ENCODE measurements around the gene PPP3CB. TPM values are rescaled to one million over a fixed set of nuclear protein-coding genes. Genes with fewer than 3 reads are reported as not detected.

The PPP3CB gene
- 22.6 and 29.0 TPM in 2 replicates for total RNA-seq

GRCh38 chr10:73495884-73496674 lies at the start of gene PPP3CB:
Gene PPP3CB, minus strand, starts transcription at chr10:73496024. Its CDS starts 135 bp downstream, at chr10:73495889.

GRCh38 chr10:73433538-73433867 lies 62.3 kb downstream of the PPP3CB start, which contains the start of gene MSS51:
Gene MSS51, minus strand, starts transcription at chr10:73433561. Its CDS starts 5,277 bp downstream, at chr10:73428284.

DNA sequence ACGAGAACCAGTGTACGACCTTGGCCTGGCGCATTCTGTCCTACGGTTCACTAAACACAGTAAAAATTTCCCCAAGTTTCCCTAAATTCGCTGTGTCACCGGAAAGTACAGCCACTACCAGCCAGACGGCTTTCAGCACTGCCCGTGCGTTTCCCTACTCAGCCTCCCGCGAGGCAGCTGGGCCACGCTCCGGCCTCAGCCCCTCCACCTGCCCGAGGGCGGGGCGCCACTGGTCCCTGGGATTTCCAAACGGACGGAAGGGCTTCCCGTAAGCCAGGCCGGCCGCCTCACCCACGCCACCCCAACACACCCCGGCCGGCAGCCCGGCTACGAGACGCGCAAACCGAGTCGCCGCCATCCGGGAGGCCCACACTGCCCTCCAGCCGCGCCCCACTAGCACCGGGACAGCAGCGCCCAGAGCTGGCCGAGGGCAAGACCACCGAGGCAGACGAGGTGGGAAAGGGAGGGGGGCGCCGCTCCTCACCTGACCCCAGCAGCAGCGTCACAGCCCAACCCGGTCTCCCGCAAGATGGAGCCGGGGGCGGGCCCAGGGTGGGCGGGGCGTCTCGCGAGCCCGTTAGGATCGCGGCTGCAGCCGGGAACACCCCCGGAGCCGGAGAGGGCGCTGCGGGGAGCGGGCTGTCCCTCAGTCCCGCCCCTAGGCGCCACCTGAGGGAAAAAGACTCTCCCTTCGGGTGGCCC lies 82.1 kb downstream of the PPP3CB start, which contains the start of gene ANXA7:
Gene ANXA7, minus strand, starts transcription at position 531 of the 702 bp plus-strand sequence. CDS start 13,202 bp downstream, outside the sequence.

Other genes with a start within 250 kb of the PPP3CB start
- gene DNAJC9, start 248.8 kb downstream of the PPP3CB start, total RNA-seq, result 21.7 and 65.8 TPM in 2 replicates
- 56.4 and 70.5 TPM in 2 replicates for gene MRPS16, start 243.4 kb downstream of the PPP3CB start, total RNA-seq
- gene CFAP70, start 137.2 kb downstream of the PPP3CB start, total RNA-seq, result 0.38 and 2.3 TPM in 2 replicates
- gene ANXA7, start 82.0 kb downstream of the PPP3CB start, total RNA-seq, result 102 and 124 TPM in 2 replicates
- 1.2 and 2.3 TPM in 2 replicates for gene MSS51, start 62.5 kb downstream of the PPP3CB start, total RNA-seq
- gene USP54, start 95.3 kb upstream of the PPP3CB start, total RNA-seq, result 6.1 and 6.8 TPM in 2 replicates
- 0.19 and 0.28 TPM in 2 replicates for gene MYOZ1, start 145.4 kb upstream of the PPP3CB start, total RNA-seq
- gene SYNPO2L, start 160.0 kb upstream of the PPP3CB start, total RNA-seq, result under 0.01 TPM in 2 replicates
- 2.0 and 2.1 TPM in 2 replicates for gene AGAP5, start 202.1 kb upstream of the PPP3CB start, total RNA-seq
- gene SEC24C, start 248.3 kb upstream of the PPP3CB start, total RNA-seq, result 37.8 and 64.8 TPM in 2 replicates

All from regular cardiac myocyte (primary cell).